ENCODE data around the gene MSX2. TPM values are rescaled to one million over a fixed set of nuclear protein-coding genes. Genes with fewer than 3 reads are reported as not detected.
A peak's percentile ranks its signal among the peaks of the same experiment; 100 is the strongest.

MSX2 gene
- total RNA-seq, 1 experiment from 2014 or later, result 8.5 TPM

- in situ Hi-C loops (cut with HindIII; ENCODE audit: low pct_unique_long_range_greater_than_20kb, low sequenced_read_pairs), result no loop called here
- no TSS peak for BruUV-seq (replicated peaks)
- intact Hi-C loops (cut with micrococcal nuclease; ENCODE audit: unreplicated experiment), result loop anchor here (5.0 to 10.0 kb wide), 2 partner anchors 138 to 190 kb away; no protein-coding TSS in a partner anchor
- DNase-seq (ENCODE audit: low read depth, low spot score), result no peak
- POLR2A ChIA-PET, result no interaction called here
- H3K9me3 ChIP-seq (ENCODE audit: control insufficient read depth, insufficient read depth, low read depth, low read length), result no peaks in the 10 kb centered on the region
- no peak overlapping the region for H3K27ac ChIP-seq (ENCODE audit: low read length)
- CTCF ChIA-PET, result no interaction called here
- H3K4me1 ChIP-seq (ENCODE audit: control insufficient read depth, insufficient read depth, low read length), result peaks cover 40% of the 10 kb centered on the region
- ATAC-seq, result no peak
- H3K27me3 ChIP-seq (ENCODE audit: control insufficient read depth, insufficient read depth, low read length), result peaks cover 14% of the 10 kb centered on the region; the same call in 1 of the 2 replicates
- TF ChIP-seq TCF7L2 (IDR thresholded peaks at IDR 0.05; ENCODE audit: low read depth, low read length) (no peak), SIN3A (IDR thresholded peaks at IDR 0.05; ENCODE audit: borderline replicate concordance, insufficient read depth, low read depth, low read length) (no peak), CTCF (IDR thresholded peaks at IDR 0.05) (no peak), POLR2AphosphoS5 (IDR thresholded peaks at IDR 0.05; ENCODE audit: low read depth, low read length) (no peak), REST (IDR thresholded peaks at IDR 0.05; ENCODE audit: insufficient read depth in 1 of 2, low read depth in 2 of 2, low read length in 1 of 2) (no peak)
- no peak overlapping the region for H3K4me3 ChIP-seq (ENCODE audit: low read depth in 2 of 2, low read length in 2 of 2)
- peaks cover 2% of the 10 kb centered on the region; the same call in 1 of the 2 replicates for H3K36me3 ChIP-seq (ENCODE audit: control insufficient read depth, insufficient read depth, low read length)
Observed at GRCh38 chr5:174722500-174722899, 1.9 kb upstream of the MSX2 start.

- Histone ChIP-seq H3K27me3 (ENCODE audit: control insufficient read depth, insufficient read depth, low read length) (peaks cover 14% of the 10 kb centered on the region; the same call in 1 of the 2 replicates), H3K4me3 (ENCODE audit: low read depth in 2 of 2, low read length in 2 of 2) (peak overlapping the region; percentile 84 to 90), H3K27ac (ENCODE audit: low read length) (peak overlapping the region; percentile 82), H3K4me1 (ENCODE audit: control insufficient read depth, insufficient read depth, low read length) (peaks cover 33% of the 10 kb centered on the region), H3K9me3 (ENCODE audit: control insufficient read depth, insufficient read depth, low read depth, low read length) (no peaks in the 10 kb centered on the region), H3K36me3 (ENCODE audit: control insufficient read depth, insufficient read depth, low read length) (peaks cover 2% of the 10 kb centered on the region; the same call in 1 of the 2 replicates)
- TF ChIP-seq SIN3A (IDR thresholded peaks at IDR 0.05; ENCODE audit: borderline replicate concordance, insufficient read depth, low read depth, low read length), result no peak
- no peak for TF ChIP-seq CTCF (IDR thresholded peaks at IDR 0.05)
- no peak for TF ChIP-seq POLR2AphosphoS5 (IDR thresholded peaks at IDR 0.05; ENCODE audit: low read depth, low read length)
- TF ChIP-seq TCF7L2 (IDR thresholded peaks at IDR 0.05; ENCODE audit: low read depth, low read length), result no peak
- TF ChIP-seq REST (IDR thresholded peaks at IDR 0.05; ENCODE audit: insufficient read depth in 1 of 2, low read depth in 2 of 2, low read length in 1 of 2), result no peak
- in situ Hi-C loops (cut with HindIII; ENCODE audit: low pct_unique_long_range_greater_than_20kb, low sequenced_read_pairs), result no loop called here
- POLR2A ChIA-PET, result no interaction called here
- intact Hi-C loops (cut with micrococcal nuclease; ENCODE audit: unreplicated experiment), result loop anchor here (5.0 to 10.0 kb wide), 2 partner anchors 139 to 191 kb away; no protein-coding TSS in a partner anchor
- no TSS peak for BruUV-seq (replicated peaks)
- DNase-seq (ENCODE audit: low read depth, low spot score) (no peak), ATAC-seq (no peak)
- CTCF ChIA-PET, result no interaction called here
Observed at GRCh38 chr5:174723315-174723978, 935 bp upstream of the MSX2 start.
